Natural killer cell (primary cell): ENCODE measurements around the gene FSIP1. TPM values are rescaled to one million over a fixed set of nuclear protein-coding genes. Genes with fewer than 3 reads are reported as not detected.

ENCODE experiments used
- ATAC-seq, 3 donors: fragments of 150-1000 bp in 2 of 3; fragments of 200-7000 bp in 1 of 3; cut with Tn5 transposase; 1 replicate in 1 of 3; 2 replicates in 2 of 3; pipeline ENCODE4 v1.10.0; 2021; ENCODE audit warnings: mild to moderate bottlenecking in 2 of 3, moderate library complexity in 2 of 3
- DNase-seq, 2 donors: peaks; one replicate each; pipeline versions ENCODE4 v3.0.0 to v3.0.0-alpha.2; 2013 to 2021; ENCODE audit warnings: mixed read lengths in 1 of 2
- H3K27ac ChIP-seq: one replicate; pipeline ENCODE4 v1.5.1; 2013; ENCODE audit warnings: mild to moderate bottlenecking, low read length
- H3K27me3 ChIP-seq: one replicate; pipeline ENCODE4 v1.6.1; 2013; ENCODE audit warnings: low read length; ENCODE audit not compliant: control insufficient read depth, insufficient read depth
- H3K36me3 ChIP-seq: one replicate; pipeline ENCODE4 v1.6.1; 2013; ENCODE audit warnings: low read length; ENCODE audit not compliant: control insufficient read depth, insufficient read depth
- H3K4me1 ChIP-seq: one replicate; pipeline ENCODE4 v1.6.1; 2013; ENCODE audit warnings: low read length; ENCODE audit not compliant: control insufficient read depth, insufficient read depth
- H3K4me3 ChIP-seq: one replicate; pipeline ENCODE4 v1.5.1; 2013; ENCODE audit warnings: low read length
- H3K9me3 ChIP-seq: one replicate; pipeline ENCODE4 v1.6.1; 2013; ENCODE audit warnings: low read length; ENCODE audit not compliant: control insufficient read depth, insufficient read depth
- H3K27ac Mint-ChIP-seq, 2 donors: one replicate each; pipeline ENCODE4 v1.8.0; 2022; ENCODE audit warnings: mild to moderate bottlenecking in 2 of 2, mixed read lengths in 2 of 2, moderate library complexity in 1 of 2
- H3K27me3 Mint-ChIP-seq, 2 donors: one replicate each; pipeline ENCODE4 v1.8.0; 2022; ENCODE audit warnings: low read depth in 2 of 2, mixed read lengths in 2 of 2
- H3K36me3 Mint-ChIP-seq: one replicate; pipeline ENCODE4 v1.8.0; 2022; ENCODE audit warnings: mixed read lengths
- H3K4me1 Mint-ChIP-seq, 2 donors: one replicate each; pipeline ENCODE4 v1.8.0; 2022; ENCODE audit warnings: mixed read lengths in 2 of 2
- H3K4me3 Mint-ChIP-seq: one replicate; pipeline ENCODE4 v1.8.0; 2022; ENCODE audit warnings: mild to moderate bottlenecking, moderate library complexity, mixed read lengths
- H3K9me3 Mint-ChIP-seq, 2 donors: one replicate each; pipeline ENCODE4 v1.8.0; 2022; ENCODE audit warnings: mixed read lengths in 2 of 2
- CTCF ChIP-seq: fragments of 200-600 bp; IDR thresholded peaks from one replicate; pipeline ENCODE4 v1.8.0; 2022; ENCODE audit warnings: antibody characterized with exemption
- WGBS: methylation state at CpG from one replicate; pipeline ENCODE4 v1.1.7; 2013; ENCODE audit warnings: missing lambda C conversion rate; ENCODE audit not compliant: insufficient coverage; 5-methylcytosine and 5-hydroxymethylcytosine counted together
- intact Hi-C: fragments of 100-400 bp; cut with micrococcal nuclease; formaldehyde crosslinking; loops from one replicate; pipeline ENCODE4 v1.14.2; 2022
- total RNA-seq, 4 donors: library from RNA; stranded (reverse); fragments of 120-200 nt in 1 of 4; gene quantifications; one replicate each; pipeline versions ENCODE4 v1.2.3 to v1.2.4, GENCODE V29; 2013 to 2022

FSIP1 gene
- total RNA-seq, 3 donors from 2014 or later (not counting 1 experiment from before 2014, with no cell fraction given) = 1.1 to 2.3 (median 1.8) TPM

DNA sequence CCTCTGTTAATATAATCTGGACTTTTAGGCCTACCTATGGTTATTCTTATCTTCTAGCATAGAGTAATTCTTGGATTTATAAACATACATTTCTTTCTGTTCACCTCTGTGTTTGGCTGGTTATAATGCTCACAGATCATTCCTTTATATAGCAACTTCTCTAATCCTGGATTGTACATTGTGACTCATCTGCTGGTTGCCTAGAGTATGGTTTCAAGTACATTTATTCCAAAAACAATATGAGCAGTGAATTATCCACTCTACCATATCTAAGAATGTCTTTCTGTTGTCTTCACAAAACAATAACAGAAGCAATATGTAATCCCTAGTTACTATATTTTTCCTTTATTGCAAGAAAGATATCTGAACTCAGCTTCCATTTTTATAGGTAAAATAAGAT is 35.3 kb downstream of the FSIP1 start:
- ATAC-seq = no peak
- Mint-ChIP-seq H3K4me1 (peaks cover 10% of the 10 kb centered on the region in 2 donors), H3K4me3 (no peak overlapping the region), H3K27me3 (no peaks in the 10 kb centered on the region), H3K9me3 (no peaks in the 10 kb centered on the region), H3K27ac (no peak overlapping the region), H3K36me3 (no peaks in the 10 kb centered on the region)
- no peak for TF ChIP-seq CTCF
- no peaks in the 10 kb centered on the region for H3K36me3 ChIP-seq
- no peak overlapping the region for H3K27ac ChIP-seq
- H3K4me3 ChIP-seq = no peak overlapping the region
- peaks cover 6% of the 10 kb centered on the region for H3K4me1 ChIP-seq
- intact Hi-C loops = no loop called here
- DNase-seq = no peak
- H3K27me3 ChIP-seq = no peaks in the 10 kb centered on the region
- H3K9me3 ChIP-seq = no peaks in the 10 kb centered on the region

- ATAC-seq = no peak
- Histone ChIP-seq H3K9me3 (no peaks in the 10 kb centered on the region), H3K27me3 (no peaks in the 10 kb centered on the region), H3K4me3 (no peak overlapping the region), H3K27ac (no peak overlapping the region), H3K4me1 (peaks cover 6% of the 10 kb centered on the region), H3K36me3 (no peaks in the 10 kb centered on the region)
- Mint-ChIP-seq H3K4me3 (no peak overlapping the region), H3K36me3 (no peaks in the 10 kb centered on the region), H3K27ac (no peak overlapping the region), H3K9me3 (no peaks in the 10 kb centered on the region), H3K4me1 (peaks cover 10% of the 10 kb centered on the region in 2 donors), H3K27me3 (no peaks in the 10 kb centered on the region)
- intact Hi-C loops = no loop called here
- 91% methylated on average over 1 of the region's 1 CpG for WGBS
- no peak for TF ChIP-seq CTCF
- DNase-seq = no peak
These were observed 35.8 kb downstream of the FSIP1 start for GRCh38 chr15:39746714-39747276.

DNA sequence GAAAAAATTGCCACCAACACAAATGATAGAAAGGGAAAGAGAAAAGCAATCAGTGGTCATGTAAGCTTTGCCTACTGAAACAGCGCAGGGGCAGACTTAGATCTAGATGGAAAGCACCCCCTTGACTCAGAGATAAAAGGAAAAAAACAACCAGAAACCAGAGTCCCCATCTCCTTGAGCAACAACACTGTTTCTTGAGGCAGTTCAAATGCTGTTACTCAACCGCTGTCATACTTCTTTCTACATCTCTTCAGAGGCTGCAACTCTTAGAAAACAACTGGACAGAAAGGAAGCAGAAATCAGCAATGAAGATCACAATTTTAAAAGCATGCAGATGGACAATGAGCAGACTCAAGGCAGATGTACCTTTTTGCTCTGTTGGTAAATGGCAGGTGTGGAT is 36.5 kb downstream of the FSIP1 start:
- H3K4me3 Mint-ChIP-seq = no peak overlapping the region
- no peak for TF ChIP-seq CTCF
- Histone ChIP-seq H3K27ac (no peak overlapping the region), H3K4me3 (no peak overlapping the region), H3K27me3 (no peaks in the 10 kb centered on the region), H3K4me1 (peaks cover 6% of the 10 kb centered on the region), H3K9me3 (no peaks in the 10 kb centered on the region), H3K36me3 (no peaks in the 10 kb centered on the region)
- H3K27me3 Mint-ChIP-seq = no peaks in the 10 kb centered on the region
- ATAC-seq = no peak
- WGBS = 92% methylated on average over 2 of the region's 2 CpGs
- H3K27ac Mint-ChIP-seq = no peak overlapping the region
- H3K9me3 Mint-ChIP-seq = no peaks in the 10 kb centered on the region
- intact Hi-C loops = no loop called here
- H3K4me1 Mint-ChIP-seq = peaks cover 10% of the 10 kb centered on the region in 2 donors
- no peaks in the 10 kb centered on the region for H3K36me3 Mint-ChIP-seq
- no peak for DNase-seq

DNA sequence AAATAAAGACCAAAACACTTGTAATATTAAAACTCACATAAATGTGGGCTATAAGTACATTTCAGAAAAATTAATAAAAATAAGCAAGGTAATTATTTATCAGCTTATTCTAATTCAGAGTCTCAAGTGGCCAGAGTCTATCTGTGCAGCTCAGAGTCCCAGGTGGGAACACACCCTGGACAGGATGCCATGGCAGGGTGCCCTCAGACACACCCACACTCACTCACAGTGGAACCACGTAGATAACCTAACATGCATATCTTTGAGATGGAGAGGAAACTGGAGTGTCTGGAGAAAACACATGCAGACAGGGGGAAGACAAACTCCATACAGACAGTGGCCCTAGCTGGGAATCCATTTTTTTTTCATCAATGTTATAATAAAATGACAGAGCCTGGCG is 37.2 kb downstream of the FSIP1 start:
- intact Hi-C loops = no loop called here

More for the DNA sequence above, 37.2 kb downstream of the FSIP1 start:
- Mint-ChIP-seq H3K36me3 (no peaks in the 10 kb centered on the region), H3K4me1 (peaks cover 10% of the 10 kb centered on the region in 2 donors), H3K27ac (no peak overlapping the region), H3K4me3 (no peak overlapping the region), H3K27me3 (no peaks in the 10 kb centered on the region), H3K9me3 (no peaks in the 10 kb centered on the region)
- no peak for TF ChIP-seq CTCF
- H3K9me3 ChIP-seq = no peaks in the 10 kb centered on the region
- H3K4me3 ChIP-seq = no peak overlapping the region
- peaks cover 6% of the 10 kb centered on the region for H3K4me1 ChIP-seq
- H3K27ac ChIP-seq = no peak overlapping the region
- no peaks in the 10 kb centered on the region for H3K36me3 ChIP-seq
- no peak for ATAC-seq
- no peak for DNase-seq
- 20% methylated on average over 2 of the region's 2 CpGs for WGBS
- no peaks in the 10 kb centered on the region for H3K27me3 ChIP-seq
